ENCODE measurements around the gene CALCR. TPM values are rescaled to one million over a fixed set of nuclear protein-coding genes. Genes with fewer than 3 reads are reported as not detected.

CALCR gene
- not detected in 5 replicates for total RNA-seq (2022; extraction: Qiagen RNA extraction; ENCODE audit: low read depth)

GRCh38 chr7:93574646-93575554 lies at the start of gene CALCR:
CALCR (minus strand) TSS chr7:93574724; CDS start chr7:93486981, 87,743 bp downstream.

